GM10248 (cell line): ENCODE results near the gene STK24.

Source experiments
- CTCF ChIA-PET: fragments of 300-600 bp; sonication (Branson Sonifier 250); formaldehyde crosslinking; extraction: SDS; loops from one replicate; lab custom pipeline; 2021; ENCODE audit warnings: antibody characterized with exemption; lab: Yijun Ruan, JAX
- POLR2A ChIA-PET: fragments of 350-650 bp; sonication (Branson Sonifier 250); formaldehyde crosslinking; extraction: SDS; loops from one replicate; lab custom pipeline; 2020; ENCODE audit warnings: antibody characterized with exemption; lab: Yijun Ruan, JAX
- DNase-seq: peaks from one replicate; pipeline ENCODE4 v3.0.0; 2012; ENCODE audit errors: extremely low spot score
- CTCF ChIP-seq: IDR thresholded peaks from 2 replicates; pipeline ENCODE4 v1.5.1; 2012; ENCODE audit warnings: mild to moderate bottlenecking, low read depth; ENCODE audit errors: extremely low read depth, missing control alignments, control extremely low read depth

The STK24 gene

GRCh38 chr13:98462241-98462882 lies 114.5 kb downstream of the STK24 start:
- POLR2A ChIA-PET: no interaction called here
- DNase-seq: no peak
- TF ChIP-seq CTCF: no peak
- CTCF ChIA-PET: interaction anchor here (1.3 kb wide), 1 partner anchor 191 kb away, joined by 6 read pairs; no protein-coding TSS in a partner anchor

- POLR2A ChIA-PET: no interaction called here
- DNase-seq: no peak
- CTCF ChIA-PET: interaction anchor here (1.2 to 1.4 kb wide), 3 partner anchors 10 to 192 kb away, joined by 4 to 7 read pairs (median 6); no protein-coding TSS in a partner anchor
- TF ChIP-seq CTCF: no peak
Observed at GRCh38 chr13:98461486-98462240, 115.2 kb downstream of the STK24 start.

- ChIA-PET CTCF (interaction anchor here (1.4 kb wide), 1 partner anchor 11 kb away, joined by 4 read pairs; no protein-coding TSS in a partner anchor), POLR2A (no interaction called here)
- TF ChIP-seq CTCF: no peak
- no peak for DNase-seq
Observed at GRCh38 chr13:98460516-98460915, 116.4 kb downstream of the STK24 start.

GRCh38 chr13:98459721-98460370 lies 117.1 kb downstream of the STK24 start:
- TF ChIP-seq CTCF: no peak
- ChIA-PET CTCF (interaction anchor here (3.6 kb wide), 1 partner anchor 7 kb away, joined by 16 read pairs; no protein-coding TSS in a partner anchor), POLR2A (no interaction called here)
- DNase-seq: no peak

GRCh38 chr13:98459171-98459681 lies 117.7 kb downstream of the STK24 start:
- TF ChIP-seq CTCF: no peak
- CTCF ChIA-PET: interaction anchor here (3.6 kb wide), 1 partner anchor 8 kb away, joined by 16 read pairs; no protein-coding TSS in a partner anchor
- POLR2A ChIA-PET: no interaction called here
- DNase-seq: no peak

GRCh38 chr13:98458431-98458830 lies 118.5 kb downstream of the STK24 start:
- DNase-seq: no peak
- ChIA-PET POLR2A (no interaction called here), CTCF (interaction anchor here (3.6 to 4.8 kb wide), 2 partner anchors 9 to 12 kb away, joined by 16 to 43 read pairs; no protein-coding TSS in a partner anchor)
- TF ChIP-seq CTCF: no peak
